ENCODE data around the gene SUSD4.

DNA sequence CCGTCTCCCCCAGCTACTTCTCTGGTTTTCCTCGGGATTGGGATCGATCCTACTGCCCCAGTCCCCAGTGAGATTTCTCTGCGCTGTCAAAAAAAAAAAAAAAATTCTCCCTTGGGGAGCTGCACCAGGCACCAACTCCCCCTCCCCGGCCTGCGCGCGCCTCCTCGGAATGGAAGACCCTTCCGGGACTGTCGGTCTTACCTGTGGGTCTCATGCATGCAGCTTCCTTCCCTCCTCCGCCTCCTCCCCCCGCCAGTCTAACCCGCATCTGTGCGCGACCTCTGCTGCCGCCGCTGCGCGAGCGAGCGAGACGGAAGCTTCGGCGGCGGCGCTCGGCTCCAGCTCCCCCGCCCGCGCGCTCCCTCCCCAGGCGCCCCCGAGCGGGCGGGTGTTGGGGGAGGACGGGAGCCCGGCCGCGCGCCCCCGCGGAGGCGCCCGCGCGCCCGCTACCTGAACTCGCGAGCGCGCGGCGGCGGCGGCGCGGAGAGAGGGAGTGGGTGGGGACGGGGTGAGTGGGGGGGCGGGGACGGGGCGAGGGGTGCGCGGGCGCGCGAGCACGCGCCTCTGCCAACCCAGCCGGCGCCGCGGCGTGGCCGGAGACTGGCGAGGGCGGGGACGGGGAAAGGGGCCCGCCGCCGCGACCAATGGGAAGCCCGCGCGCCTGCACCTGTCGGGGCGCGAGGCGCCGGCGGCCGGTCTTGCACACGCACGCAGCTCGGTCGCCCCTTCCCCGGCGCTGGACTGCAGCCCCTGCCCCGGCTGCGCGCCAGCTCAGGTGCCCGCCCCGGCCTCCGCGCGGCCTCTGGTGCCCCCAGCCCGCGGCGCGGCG lies at the start of gene SUSD4:
- TF ChIP-seq, protein P1, sequence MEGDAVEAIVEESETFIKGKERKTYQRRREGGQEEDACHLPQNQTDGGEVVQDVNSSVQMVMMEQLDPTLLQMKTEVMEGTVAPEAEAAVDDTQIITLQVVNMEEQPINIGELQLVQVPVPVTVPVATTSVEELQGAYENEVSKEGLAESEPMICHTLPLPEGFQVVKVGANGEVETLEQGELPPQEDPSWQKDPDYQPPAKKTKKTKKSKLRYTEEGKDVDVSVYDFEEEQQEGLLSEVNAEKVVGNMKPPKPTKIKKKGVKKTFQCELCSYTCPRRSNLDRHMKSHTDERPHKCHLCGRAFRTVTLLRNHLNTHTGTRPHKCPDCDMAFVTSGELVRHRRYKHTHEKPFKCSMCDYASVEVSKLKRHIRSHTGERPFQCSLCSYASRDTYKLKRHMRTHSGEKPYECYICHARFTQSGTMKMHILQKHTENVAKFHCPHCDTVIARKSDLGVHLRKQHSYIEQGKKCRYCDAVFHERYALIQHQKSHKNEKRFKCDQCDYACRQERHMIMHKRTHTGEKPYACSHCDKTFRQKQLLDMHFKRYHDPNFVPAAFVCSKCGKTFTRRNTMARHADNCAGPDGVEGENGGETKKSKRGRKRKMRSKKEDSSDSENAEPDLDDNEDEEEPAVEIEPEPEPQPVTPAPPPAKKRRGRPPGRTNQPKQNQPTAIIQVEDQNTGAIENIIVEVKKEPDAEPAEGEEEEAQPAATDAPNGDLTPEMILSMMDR (conservative IDR thresholded peaks at IDR 0.05), result no peak
- TF ChIP-seq EZH2 (IDR thresholded peaks at IDR 0.05; ENCODE audit: low read depth), result no peak

Data from PC-9 (cell line).